SK-N-SH treated with all-trans-retinoic acid at 6 μM for 48 hours (cell line): Measurements from ENCODE around the gene PTPMT1.

Source experiments
- ATAC-seq: fragments of 200-7000 bp; cut with Tn5 transposase; 3 replicates; pipeline ENCODE4 v1.9.1; 2020; ENCODE audit warnings: mild to moderate bottlenecking, moderate library complexity
- ARNTL ChIP-seq: fragments of 450-650 bp; formaldehyde crosslinking; IDR thresholded peaks from 2 replicates; pipeline ENCODE4 v1.5.0; 2020; ENCODE audit warnings: low read depth, mild to moderate bottlenecking, moderate library complexity, borderline replicate concordance
- BACH2 ChIP-seq: fragments of 250-450 bp; sonication (Bioruptor Pico); IDR thresholded peaks from 2 replicates; pipeline ENCODE4 v1.9.0; 2021; ENCODE audit warnings: mild to moderate bottlenecking, borderline replicate concordance
- CSDC2 ChIP-seq: fragments of 250-450 bp; sonication (Bioruptor Pico); IDR thresholded peaks from 2 replicates; pipeline ENCODE4 v1.5.0; 2020; ENCODE audit warnings: mild to moderate bottlenecking, moderate library complexity
- CSRNP3 ChIP-seq: fragments of 250-450 bp; sonication (Bioruptor Pico); IDR thresholded peaks from 2 replicates; pipeline ENCODE4 v1.5.1; 2021; ENCODE audit warnings: mild to moderate bottlenecking, moderate library complexity
- ESRRG ChIP-seq: fragments of 250-450 bp; sonication (Bioruptor Pico); IDR thresholded peaks from 2 replicates; pipeline ENCODE4 v1.6.1; 2021; ENCODE audit warnings: mild to moderate bottlenecking
- ISL1 ChIP-seq: fragments of 250-450 bp; sonication (Bioruptor Pico); IDR thresholded peaks from 2 replicates; pipeline ENCODE4 v2.1.2; 2022; ENCODE audit warnings: mild to moderate bottlenecking, moderate library complexity
- PPARA ChIP-seq: fragments of 250-450 bp; sonication (Bioruptor Pico); IDR thresholded peaks from 2 replicates; pipeline ENCODE4 v1.5.0; 2020; ENCODE audit warnings: mild to moderate bottlenecking, borderline replicate concordance
- RARB ChIP-seq: fragments of 250-450 bp; sonication (Bioruptor Pico); IDR thresholded peaks from 2 replicates; pipeline ENCODE4 v1.8.0; 2021; ENCODE audit warnings: mild to moderate bottlenecking, moderate library complexity
- TCF4 ChIP-seq: fragments of 250-450 bp; sonication (Bioruptor Pico); IDR thresholded peaks from 2 replicates; pipeline ENCODE4 v1.8.0; 2021; ENCODE audit warnings: mild to moderate bottlenecking, moderate library complexity, borderline replicate concordance
- TOX ChIP-seq: fragments of 250-450 bp; sonication (Bioruptor Pico); IDR thresholded peaks from 2 replicates; pipeline ENCODE4 v1.8.0; 2021; ENCODE audit warnings: mild to moderate bottlenecking, moderate library complexity, borderline replicate concordance
- TSHZ2 ChIP-seq: fragments of 250-450 bp; sonication (Bioruptor Pico); IDR thresholded peaks from 2 replicates; pipeline ENCODE4 v1.5.0; 2020; ENCODE audit warnings: mild to moderate bottlenecking, moderate library complexity
- ZC3H10 ChIP-seq: fragments of 250-450 bp; sonication (Bioruptor Pico); IDR thresholded peaks from 2 replicates; pipeline ENCODE4 v1.5.1; 2021; ENCODE audit warnings: mild to moderate bottlenecking, moderate library complexity
- ZFP3 ChIP-seq: fragments of 250-450 bp; sonication (Bioruptor Pico); IDR thresholded peaks from 2 replicates; pipeline ENCODE4 v1.5.0; 2020; ENCODE audit warnings: mild to moderate bottlenecking, moderate library complexity
- ZFP30 ChIP-seq: fragments of 450-650 bp; formaldehyde crosslinking; IDR thresholded peaks from 2 replicates; pipeline ENCODE4 v1.5.0; 2022; ENCODE audit warnings: mild to moderate bottlenecking, moderate library complexity
- ZNF565 ChIP-seq: fragments of 450-650 bp; formaldehyde crosslinking; conservative IDR thresholded peaks from 2 replicates; pipeline ENCODE4 v1.5.0; 2020; ENCODE audit warnings: low read depth, mild to moderate bottlenecking, moderate library complexity
- ZNF70 ChIP-seq: fragments of 450-650 bp; formaldehyde crosslinking; IDR thresholded peaks from 2 replicates; pipeline ENCODE4 v1.5.0; 2020; ENCODE audit warnings: mild to moderate bottlenecking, moderate library complexity
- ZNF8 ChIP-seq: fragments of 450-650 bp; formaldehyde crosslinking; IDR thresholded peaks from 2 replicates; pipeline ENCODE4 v1.5.0; 2020; ENCODE audit warnings: mild to moderate bottlenecking, moderate library complexity
- TF ChIP-seq, protein P1 (sequence below): fragments of 250-450 bp; sonication (Bioruptor Pico); IDR thresholded peaks from 2 replicates; pipeline ENCODE4 v1.8.0; 2021; ENCODE audit warnings: low read depth, mild to moderate bottlenecking, moderate library complexity, borderline replicate concordance
- TF ChIP-seq, protein P2 (sequence below): fragments of 250-450 bp; sonication (Bioruptor Pico); IDR thresholded peaks from 2 replicates; pipeline ENCODE4 v1.8.0; 2020; ENCODE audit warnings: mild to moderate bottlenecking, moderate library complexity, borderline replicate concordance
- TF ChIP-seq, protein P3 (sequence below): fragments of 250-450 bp; sonication (Bioruptor Pico); IDR thresholded peaks from 2 replicates; pipeline ENCODE4 v1.5.1; 2020; ENCODE audit warnings: low read depth, mild to moderate bottlenecking, moderate library complexity

The PTPMT1 gene

GRCh38 chr11:47534704-47535251, 30.6 kb upstream of the PTPMT1 start:
- no peak for ATAC-seq
- TF ChIP-seq CSDC2 (no peak), CSRNP3 (CRISPR knock-in tag) (no peak), TOX (no peak), ARNTL (CRISPR knock-in tag) (no peak), ZNF8 (CRISPR knock-in tag) (no peak), PPARA (no peak)
- TF ChIP-seq, protein P1, sequence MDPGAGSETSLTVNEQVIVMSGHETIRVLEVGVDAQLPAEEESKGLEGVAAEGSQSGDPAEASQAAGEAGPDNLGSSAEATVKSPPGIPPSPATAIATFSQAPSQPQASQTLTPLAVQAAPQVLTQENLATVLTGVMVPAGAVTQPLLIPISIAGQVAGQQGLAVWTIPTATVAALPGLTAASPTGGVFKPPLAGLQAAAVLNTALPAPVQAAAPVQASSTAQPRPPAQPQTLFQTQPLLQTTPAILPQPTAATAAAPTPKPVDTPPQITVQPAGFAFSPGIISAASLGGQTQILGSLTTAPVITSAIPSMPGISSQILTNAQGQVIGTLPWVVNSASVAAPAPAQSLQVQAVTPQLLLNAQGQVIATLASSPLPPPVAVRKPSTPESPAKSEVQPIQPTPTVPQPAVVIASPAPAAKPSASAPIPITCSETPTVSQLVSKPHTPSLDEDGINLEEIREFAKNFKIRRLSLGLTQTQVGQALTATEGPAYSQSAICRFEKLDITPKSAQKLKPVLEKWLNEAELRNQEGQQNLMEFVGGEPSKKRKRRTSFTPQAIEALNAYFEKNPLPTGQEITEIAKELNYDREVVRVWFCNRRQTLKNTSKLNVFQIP (CRISPR knock-in tag) = no peak
- TF ChIP-seq, all 23 proteins: peak for 0

GRCh38 chr11:47536915-47537314, 28.5 kb upstream of the PTPMT1 start:
- TF ChIP-seq, protein P2, sequence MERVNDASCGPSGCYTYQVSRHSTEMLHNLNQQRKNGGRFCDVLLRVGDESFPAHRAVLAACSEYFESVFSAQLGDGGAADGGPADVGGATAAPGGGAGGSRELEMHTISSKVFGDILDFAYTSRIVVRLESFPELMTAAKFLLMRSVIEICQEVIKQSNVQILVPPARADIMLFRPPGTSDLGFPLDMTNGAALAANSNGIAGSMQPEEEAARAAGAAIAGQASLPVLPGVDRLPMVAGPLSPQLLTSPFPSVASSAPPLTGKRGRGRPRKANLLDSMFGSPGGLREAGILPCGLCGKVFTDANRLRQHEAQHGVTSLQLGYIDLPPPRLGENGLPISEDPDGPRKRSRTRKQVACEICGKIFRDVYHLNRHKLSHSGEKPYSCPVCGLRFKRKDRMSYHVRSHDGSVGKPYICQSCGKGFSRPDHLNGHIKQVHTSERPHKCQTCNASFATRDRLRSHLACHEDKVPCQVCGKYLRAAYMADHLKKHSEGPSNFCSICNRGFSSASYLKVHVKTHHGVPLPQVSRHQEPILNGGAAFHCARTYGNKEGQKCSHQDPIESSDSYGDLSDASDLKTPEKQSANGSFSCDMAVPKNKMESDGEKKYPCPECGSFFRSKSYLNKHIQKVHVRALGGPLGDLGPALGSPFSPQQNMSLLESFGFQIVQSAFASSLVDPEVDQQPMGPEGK (CRISPR knock-in tag) = no peak
- TF ChIP-seq ISL1 (CRISPR knock-in tag) = no peak
- no peak for TF ChIP-seq TSHZ2
- TF ChIP-seq ZNF70 (CRISPR knock-in tag) = no peak
- no peak for TF ChIP-seq ZFP3
- TF ChIP-seq ESRRG (CRISPR knock-in tag) = no peak
- no peak for TF ChIP-seq TOX
- TF ChIP-seq, protein P3, sequence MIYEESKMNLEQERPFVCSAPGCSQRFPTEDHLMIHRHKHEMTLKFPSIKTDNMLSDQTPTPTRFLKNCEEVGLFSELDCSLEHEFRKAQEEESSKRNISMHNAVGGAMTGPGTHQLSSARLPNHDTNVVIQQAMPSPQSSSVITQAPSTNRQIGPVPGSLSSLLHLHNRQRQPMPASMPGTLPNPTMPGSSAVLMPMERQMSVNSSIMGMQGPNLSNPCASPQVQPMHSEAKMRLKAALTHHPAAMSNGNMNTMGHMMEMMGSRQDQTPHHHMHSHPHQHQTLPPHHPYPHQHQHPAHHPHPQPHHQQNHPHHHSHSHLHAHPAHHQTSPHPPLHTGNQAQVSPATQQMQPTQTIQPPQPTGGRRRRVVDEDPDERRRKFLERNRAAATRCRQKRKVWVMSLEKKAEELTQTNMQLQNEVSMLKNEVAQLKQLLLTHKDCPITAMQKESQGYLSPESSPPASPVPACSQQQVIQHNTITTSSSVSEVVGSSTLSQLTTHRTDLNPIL (CRISPR knock-in tag) = no peak
- no peak for TF ChIP-seq TCF4 (CRISPR knock-in tag)
- TF ChIP-seq PPARA = no peak
- ATAC-seq = no peak

GRCh38 chr11:47538741-47539565, 26.4 kb upstream of the PTPMT1 start:
- no peak for TF ChIP-seq ZFP30 (CRISPR knock-in tag)
- TF ChIP-seq RARB (CRISPR knock-in tag) = no peak
- TF ChIP-seq BACH2 = no peak
- TF ChIP-seq ZC3H10 = no peak
- TF ChIP-seq ZNF565 = no peak
- TF ChIP-seq, protein P1 (CRISPR knock-in tag) = no peak
- TF ChIP-seq ZNF8 (CRISPR knock-in tag) = no peak
- no peak for TF ChIP-seq ZNF70 (CRISPR knock-in tag)
- no peak for TF ChIP-seq ZFP3
- ATAC-seq = no peak
